ENCODE measurements around the gene STT3B. TPM values are rescaled to one million over a fixed set of nuclear protein-coding genes. Genes with fewer than 3 reads are reported as not detected.

STT3B gene
- total and polyA plus RNA-seq, 2 of the 4 experiments (the other 2 are of a cell fraction): 45.5 to 86.4 TPM

- TF ChIP-seq MAZ (IDR thresholded peaks at IDR 0.05; ENCODE audit: borderline replicate concordance, low read depth, low read length): no peak
- in situ Hi-C loops (cut with MboI; ENCODE audit: low sequenced_read_pairs) (loop anchor here (10.0 kb wide), 1 partner anchor 218 kb away; no protein-coding TSS in a partner anchor), dilution Hi-C loops (cut with HindIII; ENCODE audit: low sequenced_read_pairs, unreplicated experiment) (no loop called here), intact Hi-C loops (cut with micrococcal nuclease) (no loop called here)
- Histone ChIP-seq H2BK15ac (ENCODE audit: low read depth, low read length) (no peak overlapping the region), H3K18ac (ENCODE audit: low read depth, low read length) (no peak overlapping the region), H2AFZ (replicated peaks; ENCODE audit: low read length, poor library complexity) (no peak overlapping the region), H3K23ac (ENCODE audit: low read depth, low read length) (no peak overlapping the region), H3K56ac (ENCODE audit: extremely low read depth, insufficient read depth, low read length) (no peak overlapping the region), H3K27ac (ENCODE audit: insufficient read depth, low read length) (no peak overlapping the region), H3K4ac (ENCODE audit: low read depth, low read length) (no peak overlapping the region), H2BK5ac (ENCODE audit: low read depth, low read length, poor library complexity, severe bottlenecking) (no peak overlapping the region), H4K5ac (ENCODE audit: low read depth, low read length) (no peak overlapping the region), H3K36me3 (ENCODE audit: control insufficient read depth, insufficient read depth, low read length) (no peaks in the 10 kb centered on the region), H4K20me1 (ENCODE audit: insufficient read depth, low read length) (peaks cover 50% of the 10 kb centered on the region), H3K9ac (ENCODE audit: low read depth, low read length) (no peak overlapping the region), H2BK20ac (ENCODE audit: low read depth, low read length) (no peak overlapping the region), H4K91ac (ENCODE audit: insufficient read depth, low read depth, low read length) (no peak overlapping the region), H4K8ac (ENCODE audit: low read depth in 2 of 2, low read length in 2 of 2) (no peak overlapping the region), H3K4me1 (ENCODE audit: control insufficient read depth, insufficient read depth, low read length) (peaks cover 6% of the 10 kb centered on the region), H3K9me3 (ENCODE audit: control insufficient read depth, insufficient read depth, low read length) (no peaks in the 10 kb centered on the region), H2AK9ac (replicated peaks; ENCODE audit: low read depth, low read length, poor library complexity) (no peak overlapping the region), H3K14ac (replicated peaks; ENCODE audit: low read depth, low read length) (no peak overlapping the region), H2BK120ac (ENCODE audit: low read depth, low read length) (no peak overlapping the region), H2AK5ac (ENCODE audit: low read depth, low read length) (no peak overlapping the region), H3K27me3 (ENCODE audit: control insufficient read depth, insufficient read depth, low read length) (no peaks in the 10 kb centered on the region), H3K79me1 (ENCODE audit: low read depth in 1 of 2, low read length in 2 of 2) (peaks cover 12 to 55% of the 10 kb centered on the region in 2 experiments; a peak in 3 of 4 replicates), H3K4me3 (ENCODE audit: insufficient read depth, low read depth, low read length) (no peak overlapping the region), H3K9me1 (ENCODE audit: insufficient read depth, low read length) (peaks cover 10% of the 10 kb centered on the region), H3K4me2 (ENCODE audit: low read depth, low read length) (no peak overlapping the region)
- POLR2A ChIA-PET (ENCODE audit: unreplicated experiment): interaction anchor here (1.0 kb wide), 1 partner anchor 14 kb away, joined by 3 read pairs; the partner anchor contains the start of gene STT3B
- DNase-seq (no peak), ATAC-seq (ENCODE audit: low read depth) (no peak)
- no TSS peak for BruUV-seq (replicated peaks)
- no CpG with 5 or more reads among the region's 1 CpG for WGBS, 2 experiments (ENCODE audit: extremely low coverage in 2 of 2, insufficient read length in 1 of 2)
- CTCF ChIA-PET: no interaction called here
These were observed 14.0 kb downstream of the STT3B start for GRCh38 chr3:31546725-31547124.
